OCI-LY7 (cell line): Measurements from ENCODE around the gene KIAA1755. TPM values are rescaled to one million over a fixed set of nuclear protein-coding genes. Genes with fewer than 3 reads are reported as not detected.

ENCODE experiments used
- BruUV-seq: library from RNA; stranded (reverse); fragments of 400-500 nt; replicated peaks from 2 replicates; lab custom pipeline; 2021; lab: Mats Ljungman, UMichigan
- CTCF ChIA-PET: fragments of 300-600 bp; sonication (Branson Sonifier 250); formaldehyde crosslinking; loops from one replicate; lab custom pipeline; 2022; ENCODE audit warnings: antibody characterized with exemption; ENCODE audit not compliant: unreplicated experiment; lab: Charles Lee
- POLR2A ChIA-PET: fragments of 300-600 bp; sonication (Branson Sonifier 250); formaldehyde crosslinking; loops from one replicate; lab custom pipeline; 2022; ENCODE audit warnings: antibody characterized with exemption; lab: Charles Lee
- DNase-seq: peaks from one replicate; pipeline ENCODE4 v3.0.0-alpha.2; 2015; ENCODE audit warnings: low spot score
- H2AFZ ChIP-seq: fragments of 200-600 bp; sonication (generic), shearing (Covaris generic); 2 replicates; pipeline ENCODE4 v1.6.1; 2014; ENCODE audit warnings: mild to moderate bottlenecking, antibody characterized with exemption, low read length, moderate library complexity
- H3K27ac ChIP-seq: fragments of 200-600 bp; sonication (generic); 2 replicates; pipeline ENCODE4 v1.5.1; 2014; ENCODE audit warnings: mixed run types, low read depth, mild to moderate bottlenecking, moderate library complexity, low read length, inconsistent platforms; ENCODE audit not compliant: poor library complexity, severe bottlenecking
- H3K36me3 ChIP-seq: fragments of 200-600 bp; sonication (generic); 2 replicates; pipeline ENCODE4 v1.6.1; 2014; ENCODE audit warnings: mild to moderate bottlenecking, antibody characterized with exemption, low read length, moderate library complexity, mixed read lengths; ENCODE audit not compliant: insufficient read depth
- H3K4me1 ChIP-seq: fragments of 200-600 bp; sonication (generic); 2 replicates; pipeline ENCODE4 v1.5.1; 2014; ENCODE audit warnings: mild to moderate bottlenecking, low read length; ENCODE audit not compliant: insufficient read depth, poor library complexity, severe bottlenecking
- H3K4me2 ChIP-seq: fragments of 200-600 bp; sonication (generic); 2 replicates; pipeline ENCODE4 v1.6.1; 2014; ENCODE audit warnings: mild to moderate bottlenecking, low read length
- H3K4me3 ChIP-seq: fragments of 200-600 bp; sonication (generic); 2 replicates; pipeline ENCODE4 v1.5.1; 2014; ENCODE audit warnings: mild to moderate bottlenecking, low read depth, low read length; ENCODE audit not compliant: poor library complexity, severe bottlenecking
- H3K79me2 ChIP-seq: fragments of 200-600 bp; sonication (generic); 2 replicates; pipeline ENCODE4 v1.6.1; 2016; ENCODE audit warnings: low read depth, mild to moderate bottlenecking, low read length, moderate library complexity, mixed read lengths; ENCODE audit not compliant: insufficient read depth
- H3K9me2 ChIP-seq: fragments of 200-600 bp; sonication (generic); 2 replicates; pipeline ENCODE4 v1.6.1; 2016; ENCODE audit warnings: mild to moderate bottlenecking, low read length, mixed read lengths; ENCODE audit not compliant: insufficient read depth
- H3K9me3 ChIP-seq: fragments of 200-600 bp; sonication (generic); 2 replicates; pipeline ENCODE4 v1.6.1; 2014; ENCODE audit warnings: mild to moderate bottlenecking, mixed run types, low read length, mixed read lengths
- H4K20me1 ChIP-seq: fragments of 200-600 bp; sonication (generic); 2 replicates; pipeline ENCODE4 v1.6.1; 2014; ENCODE audit warnings: mild to moderate bottlenecking, antibody characterized with exemption, low read length, moderate library complexity, mixed read lengths; ENCODE audit not compliant: insufficient read depth
- EZH2phosphoT487 ChIP-seq: fragments of 200-600 bp; sonication (generic); IDR thresholded peaks from 2 replicates; pipeline ENCODE4 v1.6.1; 2018; ENCODE audit warnings: low read depth, borderline replicate concordance, mild to moderate bottlenecking, mixed run types, antibody characterized with exemption, low read length, moderate library complexity, mixed read lengths
- intact Hi-C: fragments of 100-400 bp; cut with micrococcal nuclease; formaldehyde crosslinking; loops from one replicate; pipeline ENCODE4 v1.10.0; 2022; ENCODE audit not compliant: unreplicated experiment
- total RNA-seq, 2 experiments: library from RNA; depleted of rRNA in 1 of 2; stranded (reverse); fragments of >200 nt in 1 of 2; shearing (Covaris generic) in 1 of 2; gene quantifications; 2 replicates each; pipeline ENCODE4 v1.2.3, GENCODE V29; 2014 to 2022
- TF ChIP-seq, protein P1 (sequence below): fragments of 200-600 bp; sonication (generic); conservative IDR thresholded peaks from 2 replicates; pipeline ENCODE4 v1.5.1; 2014; ENCODE audit warnings: mild to moderate bottlenecking, antibody characterized with exemption, low read length, moderate library complexity, mixed read lengths

The KIAA1755 gene
- total RNA-seq, 2 experiments from 2014 or later, result not detected

DNA sequence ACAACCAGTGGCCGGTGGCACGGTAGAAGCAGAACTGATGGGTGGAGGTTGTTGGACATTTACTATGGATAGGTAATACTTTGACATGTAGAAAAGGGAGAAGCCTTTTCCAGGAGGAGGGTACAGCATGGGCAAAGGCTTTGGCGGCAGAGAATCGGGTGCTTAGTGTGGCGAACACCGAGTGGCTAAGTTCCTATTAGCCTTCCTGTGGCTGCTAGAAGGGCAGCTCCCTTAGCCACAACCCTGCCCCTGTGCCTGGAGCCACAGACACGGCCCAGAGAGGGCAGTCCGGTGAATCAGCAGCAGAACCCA is 57.6 kb downstream of the KIAA1755 start:
- no peak overlapping the region for H2AFZ ChIP-seq

DNA sequence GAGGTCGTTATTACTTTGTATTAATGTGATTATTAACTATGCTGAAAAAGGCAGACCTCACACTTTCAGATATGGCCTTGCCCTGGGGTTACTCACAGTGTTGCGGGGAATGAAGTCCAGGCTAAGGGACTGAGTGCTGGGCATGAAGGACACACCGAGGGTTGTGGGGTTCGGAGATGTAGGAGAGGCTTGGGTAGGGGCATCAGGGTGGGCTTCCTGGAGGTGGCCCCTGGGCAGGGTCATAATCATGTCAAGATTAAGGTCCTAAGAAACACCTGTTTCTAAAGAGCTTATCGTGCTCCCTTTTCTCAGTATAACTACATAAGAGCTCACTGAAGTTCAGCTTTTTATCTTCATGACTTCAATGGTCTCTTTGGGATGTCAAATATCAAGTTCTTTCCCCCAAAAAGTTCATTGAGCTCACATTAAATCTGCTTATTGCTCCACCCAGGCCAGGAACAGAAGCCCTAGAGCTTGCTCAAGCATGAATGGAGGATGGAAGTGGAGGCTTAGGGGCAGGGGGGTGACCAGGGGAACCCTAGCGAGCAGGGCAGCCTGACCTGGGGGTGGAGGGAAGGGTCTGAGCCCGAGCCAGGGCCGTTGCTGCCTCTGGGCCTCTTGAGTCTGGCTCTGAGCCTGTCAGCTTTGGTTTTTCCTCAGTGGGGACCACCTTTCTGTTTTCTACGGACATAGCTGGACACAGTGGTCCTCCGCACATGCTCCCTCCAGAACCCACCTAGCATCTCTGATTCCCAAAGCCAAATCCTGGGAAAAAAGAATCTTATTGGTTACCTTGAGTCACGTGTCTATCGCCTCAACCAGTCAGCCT is 58.2 kb downstream of the KIAA1755 start:
- H3K27ac ChIP-seq, result no peak overlapping the region
- no TSS peak for BruUV-seq
- H3K79me2 ChIP-seq, result no peaks in the 10 kb centered on the region
- H3K4me3 ChIP-seq, result no peak overlapping the region
- no peak for DNase-seq
- no peaks in the 10 kb centered on the region for H4K20me1 ChIP-seq
- no peaks in the 10 kb centered on the region; the same call in 1 of the 2 replicates for H3K9me2 ChIP-seq
- TF ChIP-seq, protein P1, sequence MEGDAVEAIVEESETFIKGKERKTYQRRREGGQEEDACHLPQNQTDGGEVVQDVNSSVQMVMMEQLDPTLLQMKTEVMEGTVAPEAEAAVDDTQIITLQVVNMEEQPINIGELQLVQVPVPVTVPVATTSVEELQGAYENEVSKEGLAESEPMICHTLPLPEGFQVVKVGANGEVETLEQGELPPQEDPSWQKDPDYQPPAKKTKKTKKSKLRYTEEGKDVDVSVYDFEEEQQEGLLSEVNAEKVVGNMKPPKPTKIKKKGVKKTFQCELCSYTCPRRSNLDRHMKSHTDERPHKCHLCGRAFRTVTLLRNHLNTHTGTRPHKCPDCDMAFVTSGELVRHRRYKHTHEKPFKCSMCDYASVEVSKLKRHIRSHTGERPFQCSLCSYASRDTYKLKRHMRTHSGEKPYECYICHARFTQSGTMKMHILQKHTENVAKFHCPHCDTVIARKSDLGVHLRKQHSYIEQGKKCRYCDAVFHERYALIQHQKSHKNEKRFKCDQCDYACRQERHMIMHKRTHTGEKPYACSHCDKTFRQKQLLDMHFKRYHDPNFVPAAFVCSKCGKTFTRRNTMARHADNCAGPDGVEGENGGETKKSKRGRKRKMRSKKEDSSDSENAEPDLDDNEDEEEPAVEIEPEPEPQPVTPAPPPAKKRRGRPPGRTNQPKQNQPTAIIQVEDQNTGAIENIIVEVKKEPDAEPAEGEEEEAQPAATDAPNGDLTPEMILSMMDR, result no peak
- no peak for TF ChIP-seq EZH2phosphoT487
- intact Hi-C loops, result no loop called here
- ChIA-PET POLR2A (no interaction called here), CTCF (no interaction called here)
- H3K36me3 ChIP-seq, result no peaks in the 10 kb centered on the region
- no peak overlapping the region for H3K4me2 ChIP-seq
- H3K9me3 ChIP-seq, result no peaks in the 10 kb centered on the region
- H3K4me1 ChIP-seq, result no peaks in the 10 kb centered on the region
- no peak overlapping the region for H2AFZ ChIP-seq

More for the DNA sequence above, 57.6 kb downstream of the KIAA1755 start:
- intact Hi-C loops, result no loop called here
- Histone ChIP-seq H3K4me3 (no peak overlapping the region), H3K9me3 (no peaks in the 10 kb centered on the region), H3K27ac (no peak overlapping the region), H4K20me1 (no peaks in the 10 kb centered on the region), H3K4me2 (no peak overlapping the region), H3K9me2 (no peaks in the 10 kb centered on the region; the same call in 1 of the 2 replicates), H3K79me2 (no peaks in the 10 kb centered on the region), H3K4me1 (no peaks in the 10 kb centered on the region), H3K36me3 (no peaks in the 10 kb centered on the region)
- no TSS peak for BruUV-seq
- DNase-seq, result no peak
- ChIA-PET POLR2A (no interaction called here), CTCF (no interaction called here)
- TF ChIP-seq, protein P1, result no peak
- TF ChIP-seq EZH2phosphoT487, result no peak

DNA sequence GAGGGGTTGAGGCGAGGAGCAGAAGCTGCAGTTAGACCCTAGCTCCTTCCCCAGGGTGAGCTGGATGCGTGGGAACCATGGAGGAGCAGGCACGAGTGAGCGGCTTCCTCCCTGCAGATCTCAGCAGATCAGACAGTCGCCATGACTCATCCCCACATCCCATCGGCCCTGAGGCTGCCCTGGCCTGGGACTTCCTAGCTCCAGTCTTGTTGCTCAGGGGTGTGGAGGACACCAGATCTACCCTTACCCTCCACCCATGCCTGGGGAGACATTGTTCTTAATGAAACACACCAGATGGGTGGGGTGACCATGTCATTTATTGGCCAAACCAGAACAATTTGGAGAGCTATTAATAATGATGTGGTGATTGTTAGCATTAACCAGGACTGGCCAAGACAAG is 59.2 kb downstream of the KIAA1755 start:
- H2AFZ ChIP-seq, result no peak overlapping the region
- H3K4me1 ChIP-seq, result no peaks in the 10 kb centered on the region
- no peaks in the 10 kb centered on the region for H4K20me1 ChIP-seq
- no peak overlapping the region for H3K4me3 ChIP-seq
- H3K36me3 ChIP-seq, result no peaks in the 10 kb centered on the region
- intact Hi-C loops, result no loop called here
- H3K4me2 ChIP-seq, result no peak overlapping the region
- H3K9me2 ChIP-seq, result no peaks in the 10 kb centered on the region
- no peaks in the 10 kb centered on the region for H3K9me3 ChIP-seq
- no peak for DNase-seq
- H3K79me2 ChIP-seq, result no peaks in the 10 kb centered on the region
- POLR2A ChIA-PET, result no interaction called here
- CTCF ChIA-PET, result interaction anchor here (0.5 kb wide), 1 partner anchor 17 kb away, joined by 15 read pairs; no protein-coding TSS in a partner anchor
- TF ChIP-seq, protein P1, result no peak
- no peak for TF ChIP-seq EZH2phosphoT487
- BruUV-seq, result no TSS peak
- H3K27ac ChIP-seq, result no peak overlapping the region
